ENCODE data around the gene GGCX. TPM values are rescaled to one million over a fixed set of nuclear protein-coding genes. Genes with fewer than 3 reads are reported as not detected.

The GGCX gene
- polyA plus RNA-seq, 3 donors: 24.0 to 34.4 (median 32.0) TPM

GRCh38 chr2:85588645-85589044, 27.4 kb upstream of the GGCX start:
- Mint-ChIP-seq H3K27ac (peak overlapping the region; percentile 85 to 95 (median 91)), H3K4me3 (peak overlapping the region in 1 of 2 donors; percentile 73), H3K4me1 (peaks cover 83% of the 10 kb centered on the region), H3K36me3 (peaks cover 13 to 18% of the 10 kb centered on the region in 2 donors), H3K9me3 (no peaks in the 10 kb centered on the region), H3K27me3 (ENCODE audit: low read depth in 3 of 3) (peaks cover 0 to 2% (median 0%) of the 10 kb centered on the region in 3 donors)
- Histone ChIP-seq H3K9ac (ENCODE audit: insufficient read depth, low read length, poor library complexity, severe bottlenecking) (no peak overlapping the region), H3K27ac (ENCODE audit: low read depth in 1 of 2, low read length in 2 of 2) (peak overlapping the region; percentile 69 to 74), H3K9me3 (replicated peaks in 1 of 2; ENCODE audit: control insufficient read depth in 1 of 2, insufficient read depth in 1 of 2, low read length in 2 of 2) (no peaks in the 10 kb centered on the region), H3K4me2 (replicated peaks; ENCODE audit: extremely low read depth, low read length, poor library complexity, severe bottlenecking) (peak overlapping the region; percentile 69), H4K20me1 (ENCODE audit: insufficient read depth, low read length) (no peaks in the 10 kb centered on the region), H3K36me3 (replicated peaks in 1 of 2; ENCODE audit: control insufficient read depth in 1 of 2, insufficient read depth in 2 of 2, low read length in 2 of 2) (peaks cover 0 to 6% of the 10 kb centered on the region in 2 donors), H3K4me3 (replicated peaks in 1 of 3; ENCODE audit: low read depth in 2 of 3, low read length in 3 of 3) (peak overlapping the region in 1 of 3 experiments; percentile 61), H3K4me1 (ENCODE audit: control insufficient read depth in 1 of 2, insufficient read depth in 2 of 2, low read length in 2 of 2) (peaks cover 84 to 87% of the 10 kb centered on the region in 2 donors), H3K27me3 (ENCODE audit: control insufficient read depth in 2 of 2, insufficient read depth in 2 of 2, low read length in 2 of 2) (no peaks in the 10 kb centered on the region), H3K79me2 (ENCODE audit: insufficient read depth, low read length) (peaks cover 63% of the 10 kb centered on the region), H2AFZ (ENCODE audit: insufficient read depth, low read depth, low read length, poor library complexity, severe bottlenecking) (no peak overlapping the region)
- TF ChIP-seq, protein P1, sequence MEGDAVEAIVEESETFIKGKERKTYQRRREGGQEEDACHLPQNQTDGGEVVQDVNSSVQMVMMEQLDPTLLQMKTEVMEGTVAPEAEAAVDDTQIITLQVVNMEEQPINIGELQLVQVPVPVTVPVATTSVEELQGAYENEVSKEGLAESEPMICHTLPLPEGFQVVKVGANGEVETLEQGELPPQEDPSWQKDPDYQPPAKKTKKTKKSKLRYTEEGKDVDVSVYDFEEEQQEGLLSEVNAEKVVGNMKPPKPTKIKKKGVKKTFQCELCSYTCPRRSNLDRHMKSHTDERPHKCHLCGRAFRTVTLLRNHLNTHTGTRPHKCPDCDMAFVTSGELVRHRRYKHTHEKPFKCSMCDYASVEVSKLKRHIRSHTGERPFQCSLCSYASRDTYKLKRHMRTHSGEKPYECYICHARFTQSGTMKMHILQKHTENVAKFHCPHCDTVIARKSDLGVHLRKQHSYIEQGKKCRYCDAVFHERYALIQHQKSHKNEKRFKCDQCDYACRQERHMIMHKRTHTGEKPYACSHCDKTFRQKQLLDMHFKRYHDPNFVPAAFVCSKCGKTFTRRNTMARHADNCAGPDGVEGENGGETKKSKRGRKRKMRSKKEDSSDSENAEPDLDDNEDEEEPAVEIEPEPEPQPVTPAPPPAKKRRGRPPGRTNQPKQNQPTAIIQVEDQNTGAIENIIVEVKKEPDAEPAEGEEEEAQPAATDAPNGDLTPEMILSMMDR (IDR thresholded peaks at IDR 0.05): no peak
- 27% methylated on average over 2 of the region's 4 CpGs for WGBS (ENCODE audit: insufficient coverage)
- intact Hi-C loops (cut with micrococcal nuclease): loop anchor here in 1 of 2 donors (5.0 kb wide), 1 partner anchor 114 kb away; no protein-coding TSS in a partner anchor
- DNase-seq: no peak

DNA sequence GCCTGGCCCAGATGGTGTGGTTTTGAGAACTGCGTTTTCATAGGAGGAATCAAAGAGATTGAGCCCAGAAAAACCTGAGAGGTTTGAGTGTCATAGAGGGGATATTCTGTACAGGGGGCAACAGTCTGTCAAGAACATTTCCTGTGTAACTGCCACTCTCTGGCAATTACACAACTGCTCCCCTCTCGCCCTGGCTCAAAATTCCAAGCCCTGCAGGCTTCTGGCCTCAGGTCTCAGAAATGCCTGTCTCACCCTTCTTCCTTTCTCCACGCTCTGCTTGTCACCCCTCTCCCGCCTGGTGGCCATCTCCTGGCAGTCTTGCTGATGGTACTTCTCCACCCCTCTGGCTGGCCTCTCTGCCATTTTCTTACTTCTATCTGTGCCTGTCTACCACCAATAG, 26.9 kb upstream of the GGCX start:
- Histone ChIP-seq H4K20me1 (ENCODE audit: insufficient read depth, low read length) (no peaks in the 10 kb centered on the region), H3K4me2 (replicated peaks; ENCODE audit: extremely low read depth, low read length, poor library complexity, severe bottlenecking) (peak overlapping the region; percentile 69), H3K27me3 (ENCODE audit: control insufficient read depth in 2 of 2, insufficient read depth in 2 of 2, low read length in 2 of 2) (no peaks in the 10 kb centered on the region), H3K27ac (ENCODE audit: low read depth in 1 of 2, low read length in 2 of 2) (peak overlapping the region; percentile 69 to 74), H3K4me1 (ENCODE audit: control insufficient read depth in 1 of 2, insufficient read depth in 2 of 2, low read length in 2 of 2) (peaks cover 88 to 91% of the 10 kb centered on the region in 2 donors), H3K9me3 (replicated peaks in 1 of 2; ENCODE audit: control insufficient read depth in 1 of 2, insufficient read depth in 1 of 2, low read length in 2 of 2) (no peaks in the 10 kb centered on the region), H3K79me2 (ENCODE audit: insufficient read depth, low read length) (peaks cover 60% of the 10 kb centered on the region), H3K4me3 (replicated peaks in 1 of 3; ENCODE audit: low read depth in 2 of 3, low read length in 3 of 3) (peak overlapping the region in 1 of 3 experiments; percentile 61), H3K36me3 (replicated peaks in 1 of 2; ENCODE audit: control insufficient read depth in 1 of 2, insufficient read depth in 2 of 2, low read length in 2 of 2) (peaks cover 0 to 4% of the 10 kb centered on the region in 2 donors), H3K9ac (ENCODE audit: insufficient read depth, low read length, poor library complexity, severe bottlenecking) (peak overlapping the region; percentile 15), H2AFZ (ENCODE audit: insufficient read depth, low read depth, low read length, poor library complexity, severe bottlenecking) (no peak overlapping the region)
- no peak for DNase-seq
- peaks cover 0 to 2% (median 0%) of the 10 kb centered on the region in 3 donors for H3K27me3 Mint-ChIP-seq (ENCODE audit: low read depth in 3 of 3)
- H3K4me1 Mint-ChIP-seq: peaks cover 87% of the 10 kb centered on the region
- H3K27ac Mint-ChIP-seq: peak overlapping the region; percentile 85 to 95 (median 91)
- peak overlapping the region; percentile 28 to 73 for H3K4me3 Mint-ChIP-seq
- H3K9me3 Mint-ChIP-seq: no peaks in the 10 kb centered on the region
- intact Hi-C loops (cut with micrococcal nuclease): loop anchor here in 1 of 2 donors (5.0 kb wide), 1 partner anchor 114 kb away; no protein-coding TSS in a partner anchor
- peaks cover 13 to 19% of the 10 kb centered on the region in 2 donors for H3K36me3 Mint-ChIP-seq
- WGBS (ENCODE audit: insufficient coverage): 0% methylated on average over 4 of the region's 4 CpGs
- TF ChIP-seq, protein P1 (IDR thresholded peaks at IDR 0.05): no peak

Measured in CD14-positive monocyte (primary cell).